IMR-90 (cell line): ENCODE measurements around the gene PTCH2. TPM values are rescaled to one million over a fixed set of nuclear protein-coding genes. Genes with fewer than 3 reads are reported as not detected.

Experiments used
- ATAC-seq: fragments of 200-7000 bp; cut with Tn5 transposase; 2 replicates; pipeline ENCODE4 v1.9.1; 2020; ENCODE audit warnings: low read depth, mild to moderate bottlenecking, moderate library complexity
- BruUV-seq: library from RNA; stranded (reverse); fragments of 400-500 nt; replicated peaks from 2 replicates; lab custom pipeline; 2021; lab: Mats Ljungman, UMichigan
- CTCF ChIA-PET: fragments of 300-600 bp; formaldehyde crosslinking; extraction: SDS; loops from one replicate; lab custom pipeline; 2021; ENCODE audit warnings: antibody characterized with exemption; lab: Yijun Ruan, JAX
- POLR2A ChIA-PET: fragments of 300-600 bp; sonication (Branson Sonifier 250); formaldehyde crosslinking; loops from one replicate; lab custom pipeline; 2022; ENCODE audit warnings: antibody characterized with exemption; ENCODE audit not compliant: unreplicated experiment; lab: Charles Lee
- DNase-seq: peaks from one replicate; pipeline ENCODE4 v3.0.0; 2013
- H2AFZ ChIP-seq: replicated peaks from 2 replicates; pipeline ENCODE3; 2013; ENCODE audit warnings: low read length, mild to moderate bottlenecking; ENCODE audit not compliant: poor library complexity
- H2AK5ac ChIP-seq: 2 replicates; pipeline ENCODE4 v1.6.1; 2013; ENCODE audit warnings: low read depth, low read length, inconsistent platforms
- H2AK9ac ChIP-seq: replicated peaks from 2 replicates; pipeline ENCODE3; 2013; ENCODE audit warnings: mild to moderate bottlenecking, low read depth, low read length, moderate library complexity; ENCODE audit not compliant: poor library complexity
- H2BK120ac ChIP-seq: 2 replicates; pipeline ENCODE4 v1.6.1; 2013; ENCODE audit warnings: low read depth, low read length, inconsistent platforms
- H2BK15ac ChIP-seq: 3 replicates; pipeline ENCODE4 v1.6.1; 2013; ENCODE audit warnings: low read depth, low read length, inconsistent platforms
- H2BK20ac ChIP-seq: 2 replicates; pipeline ENCODE4 v1.6.1; 2013; ENCODE audit warnings: low read depth, mild to moderate bottlenecking, inconsistent platforms, low read length, moderate library complexity
- H2BK5ac ChIP-seq: 2 replicates; pipeline ENCODE4 v1.6.1; 2013; ENCODE audit warnings: mild to moderate bottlenecking, low read depth, low read length, inconsistent platforms; ENCODE audit not compliant: poor library complexity, severe bottlenecking
- H3K14ac ChIP-seq: replicated peaks from 2 replicates; pipeline ENCODE4 v1.6.1; 2013; ENCODE audit warnings: low read depth, low read length, inconsistent platforms
- H3K18ac ChIP-seq: 2 replicates; pipeline ENCODE4 v1.6.1; 2013; ENCODE audit warnings: low read depth, low read length, control low read depth
- H3K23ac ChIP-seq: 2 replicates; pipeline ENCODE4 v1.6.1; 2013; ENCODE audit warnings: low read depth, low read length, inconsistent platforms
- H3K27ac ChIP-seq: 2 replicates; pipeline ENCODE4 v1.5.1; 2013; ENCODE audit warnings: mild to moderate bottlenecking, control low read depth, low read length; ENCODE audit not compliant: insufficient read depth
- H3K27me3 ChIP-seq: 2 replicates; pipeline ENCODE4 v1.6.1; 2013; ENCODE audit warnings: low read length; ENCODE audit not compliant: control insufficient read depth, insufficient read depth
- H3K36me3 ChIP-seq: 2 replicates; pipeline ENCODE4 v1.6.1; 2013; ENCODE audit warnings: low read length, mixed read lengths; ENCODE audit not compliant: control insufficient read depth, insufficient read depth
- H3K4ac ChIP-seq: 2 replicates; pipeline ENCODE4 v1.6.1; 2013; ENCODE audit warnings: low read depth, low read length, inconsistent platforms
- H3K4me1 ChIP-seq: 2 replicates; pipeline ENCODE4 v1.6.1; 2013; ENCODE audit warnings: low read length, mixed read lengths; ENCODE audit not compliant: control insufficient read depth, insufficient read depth
- H3K4me2 ChIP-seq: 2 replicates; pipeline ENCODE4 v1.6.1; 2013; ENCODE audit warnings: low read depth, mild to moderate bottlenecking, control low read depth, low read length, moderate library complexity
- H3K4me3 ChIP-seq: 2 replicates; pipeline ENCODE4 v1.5.1; 2013; ENCODE audit warnings: low read depth, mild to moderate bottlenecking, control low read depth, low read length, moderate library complexity; ENCODE audit not compliant: insufficient read depth
- H3K56ac ChIP-seq: 2 replicates; pipeline ENCODE4 v1.6.1; 2013; ENCODE audit warnings: low read length, inconsistent platforms; ENCODE audit not compliant: insufficient read depth; ENCODE audit errors: extremely low read depth
- H3K79me1 ChIP-seq, 2 experiments: 2 replicates each; pipeline ENCODE4 v1.6.1; 2013; ENCODE audit warnings: low read length in 2 of 2, inconsistent platforms in 1 of 2, low read depth in 1 of 2
- H3K9ac ChIP-seq: 2 replicates; pipeline ENCODE4 v1.6.1; 2013; ENCODE audit warnings: low read depth, low read length, control low read depth
- H3K9me1 ChIP-seq: 2 replicates; pipeline ENCODE4 v1.6.1; 2013; ENCODE audit warnings: low read length, inconsistent platforms; ENCODE audit not compliant: insufficient read depth
- H3K9me3 ChIP-seq: 2 replicates; pipeline ENCODE4 v1.6.1; 2013; ENCODE audit warnings: low read length; ENCODE audit not compliant: control insufficient read depth, insufficient read depth
- H4K20me1 ChIP-seq: 2 replicates; pipeline ENCODE4 v1.6.1; 2013; ENCODE audit warnings: low read length, inconsistent platforms; ENCODE audit not compliant: insufficient read depth
- H4K5ac ChIP-seq: 2 replicates; pipeline ENCODE4 v1.6.1; 2013; ENCODE audit warnings: mild to moderate bottlenecking, low read depth, low read length, control low read depth
- H4K8ac ChIP-seq, 2 experiments: 2 replicates each; pipeline ENCODE4 v1.6.1; 2013; ENCODE audit warnings: low read depth in 2 of 2, low read length in 2 of 2, control low read depth in 1 of 2, inconsistent platforms in 1 of 2
- H4K91ac ChIP-seq: 2 replicates; pipeline ENCODE4 v1.6.1; 2013; ENCODE audit warnings: low read depth, low read length, inconsistent platforms; ENCODE audit not compliant: insufficient read depth
- CEBPB ChIP-seq: IDR thresholded peaks from 2 replicates; pipeline ENCODE4 v1.6.1; 2012; ENCODE audit warnings: low read depth, low read length, improper control_type of control experiment
- FOS ChIP-seq: fragments of 150-350 bp; IDR thresholded peaks from 2 replicates; pipeline ENCODE4 v1.6.1; 2016; ENCODE audit warnings: low read depth, low read length
- POLR2A ChIP-seq: IDR thresholded peaks from 2 replicates; pipeline ENCODE4 v1.6.1; 2012; ENCODE audit warnings: mild to moderate bottlenecking, low read depth, low read length
- RFX5 ChIP-seq: IDR thresholded peaks from 2 replicates; pipeline ENCODE4 v1.8.0; 2012; ENCODE audit warnings: low read depth, mild to moderate bottlenecking, low read length, moderate library complexity
- WGBS, 2 experiments: methylation state at CpG; one replicate each; pipeline versions ENCODE4 v1.1.5 to v1.1.7; 2013; ENCODE audit warnings: missing lambda C conversion rate in 2 of 2; ENCODE audit not compliant: insufficient read length in 1 of 2; ENCODE audit errors: extremely low coverage in 2 of 2; 5-methylcytosine and 5-hydroxymethylcytosine counted together
- dilution Hi-C: fragments of 300-500 bp; cut with HindIII; formaldehyde crosslinking; loops from one replicate; pipeline ENCODE4 v1.14.3; 2018; ENCODE audit warnings: low sequenced_read_pairs; ENCODE audit not compliant: unreplicated experiment
- in situ Hi-C: fragments of 300-500 bp; cut with MboI; formaldehyde crosslinking; loops from 3 replicates; pipeline ENCODE4 v1.14.3; 2019; ENCODE audit warnings: low sequenced_read_pairs, inconsistent platforms, mixed read lengths
- intact Hi-C: fragments of 100-400 bp; cut with micrococcal nuclease; formaldehyde crosslinking; loops from 2 replicates; pipeline ENCODE4 v1.10.0; 2022
- polyA plus RNA-seq, 3 experiments: library from polyadenylated mRNA; depleted of rRNA; stranded (reverse); fragments of >200 nt; gene quantifications; 2 replicates each; pipeline ENCODE4 v1.2.3, GENCODE V29; 2012; ENCODE audit warnings: low replicate concordance in 1 of 3
- total RNA-seq: library from RNA; depleted of rRNA; stranded (reverse); fragments of >200 nt; gene quantifications from 2 replicates; pipeline ENCODE4 v1.2.3, GENCODE V29; 2012
- TF ChIP-seq, protein P1 (sequence below): conservative IDR thresholded peaks from 2 replicates; pipeline ENCODE4 v1.5.1; 2012; ENCODE audit warnings: mild to moderate bottlenecking, low read depth, low read length, improper control_type of control experiment

PTCH2 gene
- total and polyA plus RNA-seq, 2 of the 4 experiments (the other 2 are of a cell fraction) = under 0.01 to 0.56 TPM

DNA sequence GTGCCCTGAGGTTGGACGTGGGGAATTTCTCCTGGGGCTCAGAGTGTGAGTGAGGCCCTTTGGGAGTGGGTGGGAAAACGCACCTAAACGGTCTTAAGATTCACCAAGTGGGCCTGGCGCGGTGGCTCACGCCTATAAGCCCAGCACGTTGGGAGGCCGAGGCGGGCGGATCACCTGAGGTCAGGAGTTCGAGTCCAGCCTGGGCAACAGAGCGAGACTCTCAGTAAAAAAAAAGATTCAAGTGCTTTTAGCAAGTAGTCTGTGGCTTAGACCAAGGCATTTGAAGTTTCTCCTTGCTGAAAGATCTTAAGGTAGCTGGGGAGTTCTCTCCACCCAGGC, 66.4 kb downstream of the PTCH2 start:
- intact Hi-C loops = loop anchor here (2.0 kb wide), 1 partner anchor 46 kb away; the partner anchor contains the start of gene RNU5D-1
- Histone ChIP-seq H3K4me2 (peak overlapping the region; percentile 98), H4K8ac (no peak overlapping the region), H4K5ac (no peak overlapping the region), H2AK5ac (peak overlapping the region; percentile 95; the same call in 1 of the 2 replicates), H3K4me1 (peaks cover 12% of the 10 kb centered on the region), H3K27ac (peak overlapping the region; percentile 80), H2BK5ac (peak overlapping the region; percentile 75), H4K20me1 (peaks cover 51% of the 10 kb centered on the region), H3K14ac (peak overlapping the region; percentile 93), H4K91ac (no peak overlapping the region), H3K56ac (peak overlapping the region; percentile 69), H2BK15ac (no peak overlapping the region), H2AK9ac (peak overlapping the region; percentile 99), H2AFZ (peak overlapping the region; percentile 3), H2BK120ac (no peak overlapping the region), H3K79me1 (peaks cover 17 to 65% of the 10 kb centered on the region in 2 experiments), H3K36me3 (peaks cover 44% of the 10 kb centered on the region), H3K9me3 (no peaks in the 10 kb centered on the region), H3K4me3 (peak overlapping the region; percentile 78), H3K9ac (peak overlapping the region; percentile 98), H3K18ac (no peak overlapping the region), H3K9me1 (peaks cover 19% of the 10 kb centered on the region), H3K23ac (peak overlapping the region; percentile 89; the same call in 1 of the 2 replicates), H3K27me3 (no peaks in the 10 kb centered on the region), H2BK20ac (no peak overlapping the region), H3K4ac (peak overlapping the region; percentile 92)
- DNase-seq (no peak), ATAC-seq (no peak)
- dilution Hi-C loops = no loop called here
- POLR2A ChIA-PET = no interaction called here
- BruUV-seq = no TSS peak
- in situ Hi-C loops = no loop called here
- TF ChIP-seq, protein P1, sequence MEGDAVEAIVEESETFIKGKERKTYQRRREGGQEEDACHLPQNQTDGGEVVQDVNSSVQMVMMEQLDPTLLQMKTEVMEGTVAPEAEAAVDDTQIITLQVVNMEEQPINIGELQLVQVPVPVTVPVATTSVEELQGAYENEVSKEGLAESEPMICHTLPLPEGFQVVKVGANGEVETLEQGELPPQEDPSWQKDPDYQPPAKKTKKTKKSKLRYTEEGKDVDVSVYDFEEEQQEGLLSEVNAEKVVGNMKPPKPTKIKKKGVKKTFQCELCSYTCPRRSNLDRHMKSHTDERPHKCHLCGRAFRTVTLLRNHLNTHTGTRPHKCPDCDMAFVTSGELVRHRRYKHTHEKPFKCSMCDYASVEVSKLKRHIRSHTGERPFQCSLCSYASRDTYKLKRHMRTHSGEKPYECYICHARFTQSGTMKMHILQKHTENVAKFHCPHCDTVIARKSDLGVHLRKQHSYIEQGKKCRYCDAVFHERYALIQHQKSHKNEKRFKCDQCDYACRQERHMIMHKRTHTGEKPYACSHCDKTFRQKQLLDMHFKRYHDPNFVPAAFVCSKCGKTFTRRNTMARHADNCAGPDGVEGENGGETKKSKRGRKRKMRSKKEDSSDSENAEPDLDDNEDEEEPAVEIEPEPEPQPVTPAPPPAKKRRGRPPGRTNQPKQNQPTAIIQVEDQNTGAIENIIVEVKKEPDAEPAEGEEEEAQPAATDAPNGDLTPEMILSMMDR = no peak
- TF ChIP-seq RFX5 (no peak), CEBPB (no peak), POLR2A (no peak), FOS (no peak)
- 42% methylated on average over 4 of the region's 12 CpGs; no CpG with 5 or more reads in 1 of the 2 experiments for WGBS, 2 experiments
- CTCF ChIA-PET = interaction anchor here (1.2 kb wide), 1 partner anchor 23 kb away, joined by 3 read pairs; the partner anchor contains the start of gene PLK3
